Measurements from ENCODE around the gene TLL1. TPM values are rescaled to one million over a fixed set of nuclear protein-coding genes. Genes with fewer than 3 reads are reported as not detected.

The TLL1 gene
- total and polyA plus RNA-seq, 10 donors = 0.07 to 1.1 (median 0.21) TPM

DNA sequence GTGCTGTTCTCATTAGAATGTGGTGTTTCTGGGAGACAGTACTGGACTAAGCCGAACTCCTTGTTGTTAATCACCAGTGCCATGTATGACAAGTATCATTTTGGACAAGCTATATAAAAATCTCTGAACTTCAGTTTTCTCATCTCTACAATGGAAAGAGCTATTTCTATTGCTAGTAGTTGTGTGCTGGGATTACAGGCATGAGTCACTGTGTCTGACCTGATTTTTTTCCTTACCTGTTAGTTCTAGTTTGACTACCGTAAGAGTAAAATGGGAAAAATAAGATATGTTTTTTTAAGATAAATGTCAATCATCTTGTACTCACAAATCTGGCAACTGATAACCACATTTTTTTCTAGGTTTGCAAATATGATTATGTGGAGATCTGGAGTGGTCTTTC is 192.3 kb downstream of the TLL1 start:
- TF ChIP-seq POLR2A (IDR thresholded peaks at IDR 0.05) (no peak), POLR2AphosphoS5 (IDR thresholded peaks at IDR 0.05) (no peak)
- 80 to 99% (median 93%) methylated on average over 2 of the region's 2 CpGs for WGBS, 5 donors
- intact Hi-C loops (cut with DNase I; ENCODE audit: low total_unique reads) = no loop called here
- H3K9me3 ChIP-seq = peaks cover 0 to 3% (median 0%) of the 10 kb centered on the region in 8 donors
- no peaks in the 10 kb centered on the region for H3K4me1 ChIP-seq
- no peaks in the 10 kb centered on the region for H3K27me3 ChIP-seq (replicated peaks in 1 of 7)
- H3K4me3 ChIP-seq = no peak overlapping the region
- H3K36me3 ChIP-seq = no peaks in the 10 kb centered on the region
- no peak overlapping the region for H3K27ac ChIP-seq
- DNase-seq = no peak

DNA sequence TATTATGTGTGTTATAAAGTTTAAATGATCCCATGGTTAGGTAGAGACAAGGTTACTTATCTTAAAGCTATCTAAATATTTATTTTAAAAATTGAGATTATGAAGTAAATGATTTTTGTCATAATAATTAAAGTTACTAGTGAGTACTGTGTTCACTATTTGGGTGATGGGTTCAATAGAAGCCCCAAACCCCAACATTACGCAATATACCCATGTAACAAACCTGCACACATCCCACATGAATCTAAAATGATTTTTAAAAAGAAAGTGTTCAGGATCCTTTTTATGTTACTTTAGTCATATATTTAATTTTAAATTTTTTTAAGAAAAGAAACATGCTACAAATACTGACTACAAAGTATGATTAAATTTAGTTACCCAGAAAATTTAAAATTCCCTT is 193.9 kb downstream of the TLL1 start:
- no peak overlapping the region for H3K27ac ChIP-seq
- no peaks in the 10 kb centered on the region for H3K4me1 ChIP-seq
- no peak overlapping the region for H3K4me3 ChIP-seq
- H3K27me3 ChIP-seq (replicated peaks in 1 of 7) = no peaks in the 10 kb centered on the region
- no peak for DNase-seq
- intact Hi-C loops (cut with DNase I; ENCODE audit: low total_unique reads) = no loop called here
- H3K36me3 ChIP-seq = no peaks in the 10 kb centered on the region
- no peaks in the 10 kb centered on the region for H3K9me3 ChIP-seq
- 82 to 100% (median 94%) methylated on average over 1 of the region's 1 CpG for WGBS, 5 donors
- TF ChIP-seq POLR2AphosphoS5 (IDR thresholded peaks at IDR 0.05) (no peak), POLR2A (IDR thresholded peaks at IDR 0.05) (no peak)
- TF ChIP-seq, protein P1, sequence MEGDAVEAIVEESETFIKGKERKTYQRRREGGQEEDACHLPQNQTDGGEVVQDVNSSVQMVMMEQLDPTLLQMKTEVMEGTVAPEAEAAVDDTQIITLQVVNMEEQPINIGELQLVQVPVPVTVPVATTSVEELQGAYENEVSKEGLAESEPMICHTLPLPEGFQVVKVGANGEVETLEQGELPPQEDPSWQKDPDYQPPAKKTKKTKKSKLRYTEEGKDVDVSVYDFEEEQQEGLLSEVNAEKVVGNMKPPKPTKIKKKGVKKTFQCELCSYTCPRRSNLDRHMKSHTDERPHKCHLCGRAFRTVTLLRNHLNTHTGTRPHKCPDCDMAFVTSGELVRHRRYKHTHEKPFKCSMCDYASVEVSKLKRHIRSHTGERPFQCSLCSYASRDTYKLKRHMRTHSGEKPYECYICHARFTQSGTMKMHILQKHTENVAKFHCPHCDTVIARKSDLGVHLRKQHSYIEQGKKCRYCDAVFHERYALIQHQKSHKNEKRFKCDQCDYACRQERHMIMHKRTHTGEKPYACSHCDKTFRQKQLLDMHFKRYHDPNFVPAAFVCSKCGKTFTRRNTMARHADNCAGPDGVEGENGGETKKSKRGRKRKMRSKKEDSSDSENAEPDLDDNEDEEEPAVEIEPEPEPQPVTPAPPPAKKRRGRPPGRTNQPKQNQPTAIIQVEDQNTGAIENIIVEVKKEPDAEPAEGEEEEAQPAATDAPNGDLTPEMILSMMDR (IDR thresholded peaks at IDR 0.05 in 8 of 11, conservative IDR thresholded peaks at IDR 0.05 in 3 of 11) = no peak

DNA sequence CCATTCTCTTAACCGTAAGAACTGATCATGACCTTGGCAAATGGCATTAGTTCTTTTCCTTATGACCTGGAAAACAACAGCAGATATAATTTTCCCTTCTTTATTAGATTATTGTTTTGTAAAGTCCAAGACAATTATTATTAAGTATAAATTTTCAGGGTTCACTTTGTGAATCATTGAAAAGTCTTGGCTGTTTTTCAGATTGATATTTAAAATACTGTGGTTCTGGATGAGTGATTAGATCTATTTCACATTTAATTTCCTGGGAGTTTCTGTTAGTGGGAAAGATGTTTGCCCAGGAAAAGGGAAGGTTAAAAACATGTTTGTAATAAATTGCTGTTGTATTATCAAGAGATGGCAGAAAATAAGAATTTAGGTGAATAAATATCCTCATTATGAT is 194.9 kb downstream of the TLL1 start:
- Histone ChIP-seq H3K36me3 (no peaks in the 10 kb centered on the region), H3K4me3 (no peak overlapping the region), H3K27ac (no peak overlapping the region), H3K4me1 (no peaks in the 10 kb centered on the region), H3K9me3 (no peaks in the 10 kb centered on the region), H3K27me3 (replicated peaks in 1 of 7) (no peaks in the 10 kb centered on the region)
- intact Hi-C loops (cut with DNase I; ENCODE audit: low total_unique reads) = no loop called here
- TF ChIP-seq POLR2A (IDR thresholded peaks at IDR 0.05) = no peak
- TF ChIP-seq POLR2AphosphoS5 (IDR thresholded peaks at IDR 0.05) = no peak
- TF ChIP-seq, protein P1 (IDR thresholded peaks at IDR 0.05 in 8 of 11, conservative IDR thresholded peaks at IDR 0.05 in 3 of 11) = no peak
- 38 to 73% (median 69%) methylated on average over 1 of the region's 1 CpG for WGBS, 5 donors
- DNase-seq = no peak

DNA sequence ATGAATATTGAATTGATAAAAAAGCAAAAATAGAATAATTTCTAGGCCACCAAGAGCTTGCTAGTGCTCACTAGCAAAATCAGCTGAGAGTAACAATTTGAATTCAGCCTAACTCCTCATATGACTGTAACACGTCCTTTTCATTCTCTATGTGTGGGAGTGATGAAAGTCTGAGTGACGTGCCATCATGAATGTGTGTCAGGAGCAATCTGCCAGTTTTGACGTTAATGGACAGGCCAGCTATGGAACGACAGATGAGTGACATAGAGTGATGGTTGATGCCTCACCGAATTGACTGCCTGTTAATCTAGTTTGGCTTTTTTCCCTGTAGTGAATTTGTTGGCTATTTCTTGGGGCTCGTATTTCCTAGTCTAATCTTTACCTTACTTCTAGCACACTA is 200.7 kb downstream of the TLL1 start:
- Histone ChIP-seq H3K27ac (no peak overlapping the region), H3K4me3 (no peak overlapping the region), H3K9me3 (no peaks in the 10 kb centered on the region), H3K36me3 (no peaks in the 10 kb centered on the region), H3K27me3 (replicated peaks in 1 of 7) (no peaks in the 10 kb centered on the region), H3K4me1 (no peaks in the 10 kb centered on the region)
- intact Hi-C loops (cut with DNase I; ENCODE audit: low total_unique reads) = no loop called here
- WGBS, 5 donors = 72 to 84% (median 79%) methylated on average over 6 of the region's 6 CpGs
- DNase-seq = no peak
- TF ChIP-seq POLR2A (IDR thresholded peaks at IDR 0.05) (no peak), POLR2AphosphoS5 (IDR thresholded peaks at IDR 0.05) (no peak)
- TF ChIP-seq, protein P1 (IDR thresholded peaks at IDR 0.05 in 8 of 11, conservative IDR thresholded peaks at IDR 0.05 in 3 of 11) = no peak

DNA sequence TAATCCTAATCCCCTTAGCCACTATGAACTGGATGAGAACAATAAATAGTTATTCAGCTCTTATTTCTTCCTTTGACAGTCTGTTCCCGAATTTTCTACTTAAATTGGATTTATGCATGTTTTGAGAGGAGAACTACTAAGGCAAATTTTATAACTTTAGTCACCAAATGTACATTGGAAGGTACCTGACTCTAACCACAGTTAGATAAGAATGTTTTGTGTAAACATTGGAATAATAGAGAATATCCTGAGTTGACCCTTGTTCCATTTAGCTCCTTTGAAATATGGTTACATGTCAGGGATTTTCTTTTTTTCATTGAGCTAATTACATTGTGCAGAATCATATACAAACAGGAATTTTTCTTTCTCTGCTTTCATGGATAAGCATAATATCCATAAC is 202.6 kb downstream of the TLL1 start:
- Histone ChIP-seq H3K4me1 (no peaks in the 10 kb centered on the region), H3K4me3 (no peak overlapping the region), H3K9me3 (peaks cover 0 to 14% (median 0%) of the 10 kb centered on the region in 8 donors), H3K36me3 (no peaks in the 10 kb centered on the region), H3K27me3 (replicated peaks in 1 of 7) (no peaks in the 10 kb centered on the region), H3K27ac (no peak overlapping the region)
- intact Hi-C loops (cut with DNase I; ENCODE audit: low total_unique reads) = no loop called here
- no peak for DNase-seq
- 51 to 64% (median 53%) methylated on average over 1 of the region's 1 CpG for WGBS, 5 donors
- TF ChIP-seq, protein P1 (IDR thresholded peaks at IDR 0.05 in 8 of 11, conservative IDR thresholded peaks at IDR 0.05 in 3 of 11) = no peak
- TF ChIP-seq POLR2A (IDR thresholded peaks at IDR 0.05) (no peak), POLR2AphosphoS5 (IDR thresholded peaks at IDR 0.05) (no peak)

All from spleen (tissue), 11 donors.